Left ventricle myocardium inferior (tissue), 1 donor: ENCODE data around the gene SREBF1. TPM values are rescaled to one million over a fixed set of nuclear protein-coding genes. Genes with fewer than 3 reads are reported as not detected.

Experiments
- DNase-seq: peaks from one replicate; pipeline ENCODE4 v3.0.0-alpha.2; 2020
- H3K27ac ChIP-seq: fragments of 200-600 bp; replicated peaks from 2 replicates; pipeline ENCODE4 v1.8.0; 2021
- H3K27me3 ChIP-seq: fragments of 200-600 bp; 2 replicates; pipeline ENCODE4 v1.8.0; 2021; ENCODE audit warnings: low read depth
- H3K36me3 ChIP-seq: fragments of 200-600 bp; 2 replicates; pipeline ENCODE4 v1.8.0; 2021
- H3K4me1 ChIP-seq: fragments of 200-600 bp; 2 replicates; pipeline ENCODE4 v1.8.0; 2021
- H3K4me3 ChIP-seq: fragments of 200-600 bp; 2 replicates; pipeline ENCODE4 v1.8.0; 2021; ENCODE audit warnings: mild to moderate bottlenecking, moderate library complexity
- H3K9me3 ChIP-seq: fragments of 200-600 bp; replicated peaks from 2 replicates; pipeline ENCODE4 v1.8.0; 2021
- intact Hi-C: fragments of 100-400 bp; cut with micrococcal nuclease; formaldehyde crosslinking; loops from one replicate; pipeline ENCODE4 v1.11.0; 2022
- total RNA-seq: library from RNA; stranded (reverse); fragmentation: NEBNext Ultra II Directional; extraction: Animal tissue kit (Norgen Biotek cat#: 25700); gene quantifications from one replicate; pipeline ENCODE4 v1.2.1, GENCODE V29; 2021
- TF ChIP-seq, protein P1 (sequence below): fragments of 200-600 bp; IDR thresholded peaks from 2 replicates; pipeline ENCODE4 v1.8.0; 2021; ENCODE audit warnings: antibody characterized with exemption, mild to moderate bottlenecking, borderline replicate concordance
- donor health status: DM: no; HTN: yes; CAD: no; lungs with severe emphysema.

Gene SREBF1
- total RNA-seq, 1 donor from 2014 or later = 10.2 TPM

DNA sequence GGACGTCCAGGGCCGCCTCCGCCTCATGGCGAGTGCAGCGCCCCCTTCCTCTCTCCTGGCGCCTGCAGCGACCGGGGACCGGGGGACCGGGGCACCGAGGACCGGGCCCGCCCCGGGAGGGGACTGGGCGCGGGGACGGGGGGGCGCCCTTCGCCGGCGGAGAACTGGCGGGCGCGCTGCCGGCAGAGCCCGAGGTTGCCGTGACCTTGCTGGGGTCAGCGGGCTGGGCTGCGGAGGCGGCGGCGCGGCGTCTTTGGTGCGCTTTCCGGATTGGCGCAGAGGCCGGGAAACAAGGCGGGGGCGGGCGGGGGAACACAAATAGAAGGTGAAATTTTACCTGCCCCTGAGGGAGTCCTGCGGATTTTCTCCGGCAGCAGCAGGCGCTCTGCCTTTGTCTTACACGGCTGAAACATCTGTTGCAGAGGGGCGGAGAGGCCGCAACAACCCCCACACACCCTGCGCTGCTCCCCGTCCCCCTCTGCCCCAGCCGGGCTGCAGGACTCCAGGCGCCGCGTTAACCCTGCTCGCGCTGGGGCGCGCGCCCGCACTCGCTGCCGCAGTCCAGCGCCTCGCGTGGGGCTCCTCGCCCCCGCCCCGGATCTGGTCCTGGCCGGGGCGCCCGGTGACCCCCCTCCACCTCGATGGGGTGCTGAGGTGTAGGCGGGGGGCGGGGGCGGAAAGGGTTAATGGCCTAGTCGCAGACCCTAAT, 53.5 kb downstream of the SREBF1 start:
- H3K4me3 ChIP-seq = peak overlapping the region; percentile 72
- no peaks in the 10 kb centered on the region for H3K27me3 ChIP-seq
- TF ChIP-seq, protein P1, sequence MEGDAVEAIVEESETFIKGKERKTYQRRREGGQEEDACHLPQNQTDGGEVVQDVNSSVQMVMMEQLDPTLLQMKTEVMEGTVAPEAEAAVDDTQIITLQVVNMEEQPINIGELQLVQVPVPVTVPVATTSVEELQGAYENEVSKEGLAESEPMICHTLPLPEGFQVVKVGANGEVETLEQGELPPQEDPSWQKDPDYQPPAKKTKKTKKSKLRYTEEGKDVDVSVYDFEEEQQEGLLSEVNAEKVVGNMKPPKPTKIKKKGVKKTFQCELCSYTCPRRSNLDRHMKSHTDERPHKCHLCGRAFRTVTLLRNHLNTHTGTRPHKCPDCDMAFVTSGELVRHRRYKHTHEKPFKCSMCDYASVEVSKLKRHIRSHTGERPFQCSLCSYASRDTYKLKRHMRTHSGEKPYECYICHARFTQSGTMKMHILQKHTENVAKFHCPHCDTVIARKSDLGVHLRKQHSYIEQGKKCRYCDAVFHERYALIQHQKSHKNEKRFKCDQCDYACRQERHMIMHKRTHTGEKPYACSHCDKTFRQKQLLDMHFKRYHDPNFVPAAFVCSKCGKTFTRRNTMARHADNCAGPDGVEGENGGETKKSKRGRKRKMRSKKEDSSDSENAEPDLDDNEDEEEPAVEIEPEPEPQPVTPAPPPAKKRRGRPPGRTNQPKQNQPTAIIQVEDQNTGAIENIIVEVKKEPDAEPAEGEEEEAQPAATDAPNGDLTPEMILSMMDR = peak; percentile 45
- no peaks in the 10 kb centered on the region for H3K9me3 ChIP-seq
- H3K4me1 ChIP-seq = peaks cover 92% of the 10 kb centered on the region
- intact Hi-C loops = loop anchor here (10.0 kb wide), 1 partner anchor 88 kb away; no protein-coding TSS in a partner anchor
- peak; percentile 85 for DNase-seq
- H3K36me3 ChIP-seq = no peaks in the 10 kb centered on the region
- peak overlapping the region; percentile 95 for H3K27ac ChIP-seq

DNA sequence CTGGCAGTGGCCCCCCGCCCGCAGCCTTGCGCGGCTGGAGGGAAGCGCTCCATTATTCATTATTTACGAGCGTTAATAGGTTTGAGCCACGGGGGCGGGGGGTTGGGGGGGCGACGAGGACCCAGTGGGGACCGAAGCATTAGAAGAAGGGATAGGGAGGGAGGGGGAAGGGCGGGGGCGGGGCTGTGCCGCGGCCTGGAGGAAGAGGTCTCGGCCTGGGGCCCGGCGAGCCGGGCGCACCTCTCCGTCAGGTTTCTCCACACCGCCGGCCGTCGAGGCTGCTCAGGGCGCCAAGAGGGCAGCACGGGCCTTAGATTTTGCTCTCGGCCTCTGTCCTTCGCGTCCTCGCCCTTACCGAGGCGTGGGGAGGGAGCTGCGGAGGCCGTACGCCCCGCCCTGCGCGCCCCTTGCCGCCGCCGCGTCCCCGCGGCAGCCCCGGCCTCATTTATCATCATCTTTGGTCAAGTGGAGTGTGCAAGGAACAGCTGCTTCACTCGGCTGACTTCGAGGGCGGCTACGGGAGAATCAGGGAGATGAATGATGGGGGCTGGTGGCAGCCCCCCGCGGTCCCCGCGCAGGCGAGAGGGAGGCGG, 54.2 kb downstream of the SREBF1 start:
- Histone ChIP-seq H3K27me3 (no peaks in the 10 kb centered on the region), H3K4me1 (peaks cover 98% of the 10 kb centered on the region), H3K4me3 (peak overlapping the region; percentile 72), H3K36me3 (no peaks in the 10 kb centered on the region), H3K27ac (peak overlapping the region; percentile 95), H3K9me3 (no peaks in the 10 kb centered on the region)
- intact Hi-C loops = loop anchor here (10.0 kb wide), 1 partner anchor 88 kb away; no protein-coding TSS in a partner anchor
- no peak for DNase-seq
- TF ChIP-seq, protein P1 = no peak

DNA sequence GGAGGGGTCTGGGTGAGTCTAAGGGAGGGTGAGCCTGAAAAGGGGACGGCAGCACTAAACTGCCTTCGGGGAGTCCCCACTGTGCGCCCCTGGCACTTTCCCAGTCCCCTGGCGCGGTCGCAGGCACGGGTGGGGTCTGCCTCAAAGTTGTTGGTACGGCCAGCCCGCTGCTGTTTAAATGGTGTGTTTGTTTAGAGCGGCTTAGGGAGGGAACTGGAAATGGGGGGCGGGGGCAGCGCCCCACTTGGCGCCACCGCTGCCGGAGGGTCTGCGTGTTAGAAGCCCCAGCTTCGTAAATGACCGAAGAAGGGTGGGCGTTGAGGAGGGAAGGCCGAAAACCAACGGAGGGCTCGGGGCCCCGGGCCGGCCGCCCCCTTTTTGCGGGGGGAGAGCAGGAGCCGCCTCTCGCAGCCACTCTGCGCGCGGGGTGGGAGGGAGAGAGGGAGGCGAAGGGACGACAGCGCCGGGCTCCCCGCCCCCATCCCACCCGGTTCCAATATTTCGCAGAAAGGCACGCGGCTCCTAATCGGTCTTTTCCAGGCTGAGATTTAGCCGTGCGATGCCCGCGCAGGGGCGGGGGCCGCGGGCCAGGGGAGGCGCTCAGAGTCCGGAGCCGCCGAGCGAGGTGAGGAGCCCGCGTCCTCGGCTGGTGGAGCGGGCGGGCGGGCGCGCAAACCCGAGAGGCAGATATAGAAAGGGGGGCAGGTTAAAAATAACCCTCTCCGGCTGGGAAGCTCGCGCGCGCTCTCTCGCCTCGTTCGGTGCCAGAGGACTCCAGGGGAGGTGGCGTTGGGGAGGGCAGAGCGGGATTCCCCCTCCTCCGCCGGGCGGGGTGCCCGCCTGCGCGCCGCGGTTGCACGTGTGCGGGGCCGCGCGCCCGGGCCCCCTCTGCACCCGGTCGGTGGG, 54.9 kb downstream of the SREBF1 start:
- H3K4me1 ChIP-seq = peaks cover 97% of the 10 kb centered on the region
- no peaks in the 10 kb centered on the region for H3K9me3 ChIP-seq
- intact Hi-C loops = loop anchor here (10.0 kb wide), 1 partner anchor 87 kb away; no protein-coding TSS in a partner anchor
- H3K27me3 ChIP-seq = no peaks in the 10 kb centered on the region
- H3K27ac ChIP-seq = peak overlapping the region; percentile 95
- peak overlapping the region; percentile 72 for H3K4me3 ChIP-seq
- peak; percentile 85 for DNase-seq
- TF ChIP-seq, protein P1 = no peak
- H3K36me3 ChIP-seq = no peaks in the 10 kb centered on the region

DNA sequence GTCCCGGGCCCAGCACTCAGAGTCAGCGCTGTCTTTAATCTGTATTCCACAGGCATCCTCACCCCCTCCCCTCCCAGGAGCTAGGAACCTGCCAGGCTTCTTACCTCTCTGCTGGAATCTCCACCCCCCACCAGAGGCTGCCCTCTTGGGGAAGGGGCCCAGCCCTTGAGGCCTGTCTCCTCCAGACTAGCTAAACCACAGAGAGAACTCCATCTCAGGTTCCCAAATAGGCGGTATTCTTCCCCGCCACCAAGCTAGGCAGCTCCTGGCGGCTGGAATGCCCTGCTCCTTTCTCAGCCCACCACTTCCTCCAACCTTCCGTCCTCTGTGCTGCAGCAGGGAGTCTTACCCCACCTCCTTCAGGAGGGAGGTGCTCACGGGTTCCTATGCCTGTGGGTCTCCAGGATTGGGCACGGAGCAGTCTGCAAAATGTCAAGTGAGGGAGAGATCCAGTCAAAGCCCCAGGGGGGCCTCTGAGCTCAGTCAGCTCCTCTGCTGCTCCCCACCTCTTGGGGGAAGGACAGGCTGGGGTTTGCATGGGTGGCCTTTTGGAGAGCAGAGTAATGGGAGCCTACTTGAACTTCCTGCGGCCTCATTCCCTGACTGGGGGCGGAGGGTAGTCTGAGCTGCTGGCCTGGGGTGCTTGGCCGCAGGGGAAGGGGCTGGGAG, 55.7 kb downstream of the SREBF1 start:
- intact Hi-C loops = loop anchor here (10.0 kb wide), 1 partner anchor 86 kb away; no protein-coding TSS in a partner anchor
- TF ChIP-seq, protein P1 = no peak

More for the DNA sequence above, 55.7 kb downstream of the SREBF1 start:
- Histone ChIP-seq H3K36me3 (no peaks in the 10 kb centered on the region), H3K4me3 (peak overlapping the region; percentile 72), H3K4me1 (peaks cover 89% of the 10 kb centered on the region), H3K27me3 (no peaks in the 10 kb centered on the region), H3K27ac (peak overlapping the region; percentile 95), H3K9me3 (no peaks in the 10 kb centered on the region)
- no peak for DNase-seq
